ENCODE results near the gene LRP5. TPM values are rescaled to one million over a fixed set of nuclear protein-coding genes. Genes with fewer than 3 reads are reported as not detected.
A peak's percentile ranks its signal among the peaks of the same experiment; 100 is the strongest.

Gene LRP5
- total RNA-seq (2022), result 31.6 and 32.8 TPM in 2 replicates
- percentile 50 among the genes with signal in this experiment for Bru-seq, nascent RNA
- BruChase-seq, experiment 1, labeled RNA remaining after a 6-hour chase, result percentile 51 among the genes with signal in this experiment
- BruChase-seq, experiment 2, labeled RNA remaining after a 2-hour chase, result percentile 49 among the genes with signal in this experiment
- long read RNA-seq, full-length matches to known transcripts, result 9 of 28 reads
- long read RNA-seq, partial matches to known transcripts, result 5 of 28 reads
- long read RNA-seq, other reads (novel, unspliced or antisense), result 14 of 28 reads

GRCh38 chr11:68312117-68312779 is at the start of gene LRP5:
Gene LRP5, plus strand, starts transcription at chr11:68312591. Its CDS starts 124 bp downstream, at chr11:68312715.
- peaks cover 5% of the 10 kb centered on the region for H3K36me3 Mint-ChIP-seq (ENCODE audit: insufficient read depth, unreplicated experiment)
- ChIA-PET CTCF (no interaction called here), POLR2A (interaction anchor here (0.6 to 2.5 kb wide), 5 partner anchors 9 to 302 kb away, joined by 3 to 11 read pairs (median 4); partner anchors contain the start of gene C11orf24)
- intact Hi-C loops (cut with micrococcal nuclease), result no loop called here
- no peaks in the 10 kb centered on the region for H3K27me3 Mint-ChIP-seq (ENCODE audit: insufficient read depth, unreplicated experiment)
- no peak for DNase-seq (ENCODE audit: unreplicated experiment)
- TF ChIP-seq CTCF (IDR thresholded peaks at IDR 0.05; ENCODE audit: unreplicated experiment), result no peak
- H3K4me3 Mint-ChIP-seq (ENCODE audit: unreplicated experiment), result peak within 1 kb of the TSS; percentile 87
- H3K4me1 Mint-ChIP-seq (ENCODE audit: insufficient read depth, unreplicated experiment), result peaks cover 40% of the 10 kb centered on the region
- peak within 1 kb of the TSS; percentile 88 for H3K27ac Mint-ChIP-seq (ENCODE audit: low read depth, unreplicated experiment)
- H3K9me3 Mint-ChIP-seq (ENCODE audit: unreplicated experiment), result no peaks in the 10 kb centered on the region
- no TSS peak for BruUV-seq (replicated peaks)

GRCh38 chr11:68263444-68264035 is 48.9 kb upstream of the LRP5 start:
- ChIA-PET CTCF (interaction anchor here (1.7 kb wide), 1 partner anchor 35 kb away, joined by 7 read pairs; no protein-coding TSS in a partner anchor), POLR2A (no interaction called here)
- intact Hi-C loops (cut with micrococcal nuclease), result no loop called here
- Mint-ChIP-seq H3K27me3 (ENCODE audit: insufficient read depth, unreplicated experiment) (no peaks in the 10 kb centered on the region), H3K9me3 (ENCODE audit: unreplicated experiment) (no peaks in the 10 kb centered on the region), H3K4me1 (ENCODE audit: insufficient read depth, unreplicated experiment) (no peaks in the 10 kb centered on the region), H3K36me3 (ENCODE audit: insufficient read depth, unreplicated experiment) (peaks cover 38% of the 10 kb centered on the region), H3K4me3 (ENCODE audit: unreplicated experiment) (no peak overlapping the region), H3K27ac (ENCODE audit: low read depth, unreplicated experiment) (no peak overlapping the region)
- no peak for DNase-seq (ENCODE audit: unreplicated experiment)
- no TSS peak for BruUV-seq (replicated peaks)
- no peak for TF ChIP-seq CTCF (IDR thresholded peaks at IDR 0.05; ENCODE audit: unreplicated experiment)

GRCh38 chr11:68264244-68264643 is 48.1 kb upstream of the LRP5 start:
- ChIA-PET CTCF (interaction anchor here (0.6 to 1.7 kb wide), 2 partner anchors 34 to 250 kb away, joined by 3 to 7 read pairs; no protein-coding TSS in a partner anchor), POLR2A (interaction anchor here (0.7 kb wide), 1 partner anchor 1184 kb away, joined by 3 read pairs; no protein-coding TSS in a partner anchor)
- no TSS peak for BruUV-seq (replicated peaks)
- no peak for DNase-seq (ENCODE audit: unreplicated experiment)
- TF ChIP-seq CTCF (IDR thresholded peaks at IDR 0.05; ENCODE audit: unreplicated experiment), result no peak
- H3K36me3 Mint-ChIP-seq (ENCODE audit: insufficient read depth, unreplicated experiment), result peaks cover 38% of the 10 kb centered on the region
- peaks cover 1% of the 10 kb centered on the region for H3K4me1 Mint-ChIP-seq (ENCODE audit: insufficient read depth, unreplicated experiment)
- H3K27me3 Mint-ChIP-seq (ENCODE audit: insufficient read depth, unreplicated experiment), result no peaks in the 10 kb centered on the region
- no peak overlapping the region for H3K4me3 Mint-ChIP-seq (ENCODE audit: unreplicated experiment)
- H3K27ac Mint-ChIP-seq (ENCODE audit: low read depth, unreplicated experiment), result no peak overlapping the region
- intact Hi-C loops (cut with micrococcal nuclease), result no loop called here
- H3K9me3 Mint-ChIP-seq (ENCODE audit: unreplicated experiment), result no peaks in the 10 kb centered on the region

All from MCF 10A (cell line).